ENCODE measurements around the gene FBLN7. TPM values are rescaled to one million over a fixed set of nuclear protein-coding genes. Genes with fewer than 3 reads are reported as not detected.

The FBLN7 gene
- total RNA-seq, 1 donor from 2014 or later = not detected

- no peak overlapping the region for H3K9ac ChIP-seq (ENCODE audit: low read length)
- Mint-ChIP-seq H3K9me3 (ENCODE audit: unreplicated experiment) (peaks cover 6% of the 10 kb centered on the region), H3K27ac (ENCODE audit: unreplicated experiment) (no peak overlapping the region), H3K4me3 (ENCODE audit: unreplicated experiment) (no peak overlapping the region), H3K27me3 (ENCODE audit: low read depth, unreplicated experiment) (peaks cover 22% of the 10 kb centered on the region), H3K36me3 (ENCODE audit: low read depth, unreplicated experiment) (no peaks in the 10 kb centered on the region), H3K4me1 (ENCODE audit: low read depth, unreplicated experiment) (peaks cover 2% of the 10 kb centered on the region)
- H3K79me2 ChIP-seq (ENCODE audit: insufficient read depth, low read length) = no peaks in the 10 kb centered on the region
- H4K20me1 ChIP-seq (ENCODE audit: insufficient read depth, low read length) = no peaks in the 10 kb centered on the region
- no peak for TF ChIP-seq EZH2 (IDR thresholded peaks at IDR 0.05; ENCODE audit: insufficient read depth, low read length)
- no peak for TF ChIP-seq CTCF (IDR thresholded peaks at IDR 0.05; ENCODE audit: insufficient read depth, low read depth, low read length)
- H3K27ac ChIP-seq (ENCODE audit: low read depth, low read length) = no peak overlapping the region
- H3K9me3 ChIP-seq (ENCODE audit: insufficient read depth, low read depth, low read length) = no peaks in the 10 kb centered on the region
- no peak overlapping the region for H2AFZ ChIP-seq (ENCODE audit: low read depth, low read length)
- no peak for FAIRE-seq
- H3K27me3 ChIP-seq (ENCODE audit: insufficient read depth, low read length) = no peaks in the 10 kb centered on the region
- no peaks in the 10 kb centered on the region for H3K36me3 ChIP-seq (ENCODE audit: insufficient read depth, low read length)
- H3K4me1 ChIP-seq (ENCODE audit: insufficient read depth, low read length) = no peaks in the 10 kb centered on the region
- DNase-seq (ENCODE audit: low read depth) = no peak
- no peak overlapping the region for H3K4me2 ChIP-seq (ENCODE audit: low read length)
- no peak overlapping the region for H3K4me3 ChIP-seq (ENCODE audit: insufficient read depth, low read depth, low read length)
Observed at GRCh38 chr2:112174383-112174782, 36.2 kb downstream of the FBLN7 start.

GRCh38 chr2:112175333-112175732 lies 37.1 kb downstream of the FBLN7 start:
- FAIRE-seq = no peak
- H3K4me1 ChIP-seq (ENCODE audit: insufficient read depth, low read length) = no peaks in the 10 kb centered on the region
- no peaks in the 10 kb centered on the region for H3K36me3 Mint-ChIP-seq (ENCODE audit: low read depth, unreplicated experiment)
- peaks cover 2% of the 10 kb centered on the region for H3K4me1 Mint-ChIP-seq (ENCODE audit: low read depth, unreplicated experiment)
- no peak overlapping the region for H3K9ac ChIP-seq (ENCODE audit: low read length)
- peaks cover 29% of the 10 kb centered on the region for H3K27me3 Mint-ChIP-seq (ENCODE audit: low read depth, unreplicated experiment)
- H3K79me2 ChIP-seq (ENCODE audit: insufficient read depth, low read length) = no peaks in the 10 kb centered on the region
- H4K20me1 ChIP-seq (ENCODE audit: insufficient read depth, low read length) = no peaks in the 10 kb centered on the region
- no peak overlapping the region for H3K27ac Mint-ChIP-seq (ENCODE audit: unreplicated experiment)
- no peak overlapping the region for H3K4me2 ChIP-seq (ENCODE audit: low read length)
- no peaks in the 10 kb centered on the region for H3K9me3 ChIP-seq (ENCODE audit: insufficient read depth, low read depth, low read length)
- H2AFZ ChIP-seq (ENCODE audit: low read depth, low read length) = no peak overlapping the region
- no peaks in the 10 kb centered on the region for H3K36me3 ChIP-seq (ENCODE audit: insufficient read depth, low read length)
- DNase-seq (ENCODE audit: low read depth) = no peak
- no peaks in the 10 kb centered on the region for H3K27me3 ChIP-seq (ENCODE audit: insufficient read depth, low read length)
- H3K4me3 Mint-ChIP-seq (ENCODE audit: unreplicated experiment) = no peak overlapping the region
- H3K27ac ChIP-seq (ENCODE audit: low read depth, low read length) = no peak overlapping the region
- TF ChIP-seq EZH2 (IDR thresholded peaks at IDR 0.05; ENCODE audit: insufficient read depth, low read length) (no peak), CTCF (IDR thresholded peaks at IDR 0.05; ENCODE audit: insufficient read depth, low read depth, low read length) (no peak)
- no peak overlapping the region for H3K4me3 ChIP-seq (ENCODE audit: insufficient read depth, low read depth, low read length)
- H3K9me3 Mint-ChIP-seq (ENCODE audit: unreplicated experiment) = peaks cover 14% of the 10 kb centered on the region

GRCh38 chr2:112175958-112176573 lies 37.9 kb downstream of the FBLN7 start:
- Histone ChIP-seq H3K36me3 (ENCODE audit: insufficient read depth, low read length) (no peaks in the 10 kb centered on the region), H3K9ac (ENCODE audit: low read length) (no peak overlapping the region), H2AFZ (ENCODE audit: low read depth, low read length) (no peak overlapping the region), H3K4me2 (ENCODE audit: low read length) (no peak overlapping the region), H3K79me2 (ENCODE audit: insufficient read depth, low read length) (no peaks in the 10 kb centered on the region), H3K27me3 (ENCODE audit: insufficient read depth, low read length) (peaks cover 3% of the 10 kb centered on the region), H3K27ac (ENCODE audit: low read depth, low read length) (no peak overlapping the region), H3K4me3 (ENCODE audit: insufficient read depth, low read depth, low read length) (no peak overlapping the region), H3K4me1 (ENCODE audit: insufficient read depth, low read length) (no peaks in the 10 kb centered on the region), H4K20me1 (ENCODE audit: insufficient read depth, low read length) (no peaks in the 10 kb centered on the region), H3K9me3 (ENCODE audit: insufficient read depth, low read depth, low read length) (no peaks in the 10 kb centered on the region)
- Mint-ChIP-seq H3K36me3 (ENCODE audit: low read depth, unreplicated experiment) (no peaks in the 10 kb centered on the region), H3K27ac (ENCODE audit: unreplicated experiment) (no peak overlapping the region), H3K9me3 (ENCODE audit: unreplicated experiment) (peaks cover 18% of the 10 kb centered on the region), H3K4me3 (ENCODE audit: unreplicated experiment) (no peak overlapping the region), H3K27me3 (ENCODE audit: low read depth, unreplicated experiment) (peaks cover 29% of the 10 kb centered on the region), H3K4me1 (ENCODE audit: low read depth, unreplicated experiment) (peaks cover 2% of the 10 kb centered on the region)
- FAIRE-seq (no peak), DNase-seq (ENCODE audit: low read depth) (no peak)
- no peak for TF ChIP-seq EZH2 (IDR thresholded peaks at IDR 0.05; ENCODE audit: insufficient read depth, low read length)
- no peak for TF ChIP-seq CTCF (IDR thresholded peaks at IDR 0.05; ENCODE audit: insufficient read depth, low read depth, low read length)

All from astrocyte (in vitro differentiated cells and primary cell).